Gastroesophageal sphincter (tissue), 4 donors: Measurements from ENCODE around the gene ANP32B. TPM values are rescaled to one million over a fixed set of nuclear protein-coding genes. Genes with fewer than 3 reads are reported as not detected.
"Not testable (repeated sequence)": the region's sequence is repeated elsewhere in the genome, so short reads cannot be mapped to it uniquely, and the experiment has no call there.

ENCODE experiments used
- ATAC-seq: fragments of 150-250 bp; one replicate; pipeline ENCODE4 v1.9.1; 2016; ENCODE audit warnings: mild to moderate bottlenecking, moderate library complexity
- H3K27ac ChIP-seq, 4 donors: fragments of 200-600 bp; sonication (generic) in 3 of 4; 1 replicate in 3 of 4; 2 replicates in 1 of 4; pipeline ENCODE4 v1.5.1; 2016 to 2019
- H3K27me3 ChIP-seq: fragments of 200-600 bp; sonication (generic); one replicate; pipeline ENCODE4 v1.5.1; 2019
- H3K36me3 ChIP-seq, 2 donors: fragments of 200-600 bp; sonication (generic); one replicate each; pipeline ENCODE4 v1.5.1; 2019; ENCODE audit warnings: control low read depth in 1 of 2
- H3K4me1 ChIP-seq, 3 donors: fragments of 200-600 bp; sonication (generic); 1 replicate in 2 of 3; 2 replicates in 1 of 3; pipeline ENCODE4 v1.5.1; 2016 to 2019; ENCODE audit warnings: control low read depth in 2 of 3
- H3K4me3 ChIP-seq, 2 donors: fragments of 200-600 bp; sonication (generic); one replicate each; pipeline ENCODE4 v1.5.1; 2019; ENCODE audit warnings: mild to moderate bottlenecking in 1 of 2, moderate library complexity in 1 of 2
- H3K9me3 ChIP-seq, 3 donors: fragments of 200-600 bp; sonication (generic); one replicate each; pipeline ENCODE4 v1.5.1; 2017 to 2019; ENCODE audit warnings: control low read depth in 2 of 3
- EP300 ChIP-seq: sonication (generic); formaldehyde crosslinking; IDR thresholded peaks from one replicate; pipeline ENCODE4 v1.6.1; 2017; ENCODE audit warnings: antibody characterized with exemption, mild to moderate bottlenecking
- POLR2A ChIP-seq, 2 donors: fragments of 450-650 bp; IDR thresholded peaks; one replicate each; pipeline ENCODE4 v1.6.1; 2017; ENCODE audit warnings: antibody characterized with exemption in 2 of 2, mild to moderate bottlenecking in 2 of 2, moderate library complexity in 1 of 2
- POLR2AphosphoS5 ChIP-seq: sonication (generic); formaldehyde crosslinking; IDR thresholded peaks from one replicate; pipeline ENCODE4 v1.6.1; 2017; ENCODE audit warnings: antibody characterized with exemption
- WGBS, 2 donors: methylation state at CpG; one replicate each; pipeline ENCODE4 v1.1.5; 2018; ENCODE audit warnings: low coverage in 1 of 2; 5-methylcytosine and 5-hydroxymethylcytosine counted together
- total RNA-seq, 4 donors: library from RNA; depleted of rRNA; stranded (reverse); fragments of >200 nt; gene quantifications; one replicate each; pipeline ENCODE4 v1.1.0, GENCODE V29; 2016
- TF ChIP-seq, protein P1 (sequence below), 4 experiments: fragments of 200-600 bp in 2 of 4; fragments of 450-650 bp in 2 of 4; sonication (generic) in 1 of 4; IDR thresholded peaks; one replicate each; pipeline ENCODE4 v1.5.1; 2017 to 2019; ENCODE audit warnings: antibody characterized with exemption in 4 of 4, mild to moderate bottlenecking in 2 of 4, moderate library complexity in 2 of 4

The ANP32B gene
- total RNA-seq, 4 donors from 2014 or later, result 33.0 to 41.0 (median 36.1) TPM

DNA sequence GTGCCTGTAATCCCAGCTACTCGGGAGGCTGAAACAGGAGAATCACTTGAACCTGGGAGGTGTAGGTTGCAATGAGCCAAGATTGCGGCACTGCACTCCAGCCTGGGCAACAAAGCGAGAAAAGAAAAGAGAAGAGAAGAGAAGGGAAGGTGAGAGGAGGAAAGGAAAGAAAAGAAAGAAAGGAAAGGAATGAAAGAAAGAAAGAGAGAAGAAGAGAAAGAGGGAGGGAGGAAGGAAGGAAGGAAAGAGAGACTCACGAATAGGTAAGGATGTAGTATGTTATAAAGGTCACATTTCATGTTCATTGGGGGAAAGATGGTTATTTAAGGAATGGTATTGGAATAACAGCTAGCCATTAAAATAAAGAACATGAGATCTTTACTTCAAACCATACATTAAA is 10.4 kb upstream of the ANP32B start:
- WGBS, 2 donors, result 86 to 90% methylated on average over 4 of the region's 4 CpGs
- ATAC-seq, result no peak
- H3K4me1 ChIP-seq, result no peaks in the 10 kb centered on the region
- no peak overlapping the region for H3K27ac ChIP-seq
- H3K9me3 ChIP-seq, result no peaks in the 10 kb centered on the region
- H3K4me3 ChIP-seq, result no peak overlapping the region
- H3K27me3 ChIP-seq, result peaks cover 29% of the 10 kb centered on the region
- TF ChIP-seq POLR2AphosphoS5, result no peak
- TF ChIP-seq, protein P1, sequence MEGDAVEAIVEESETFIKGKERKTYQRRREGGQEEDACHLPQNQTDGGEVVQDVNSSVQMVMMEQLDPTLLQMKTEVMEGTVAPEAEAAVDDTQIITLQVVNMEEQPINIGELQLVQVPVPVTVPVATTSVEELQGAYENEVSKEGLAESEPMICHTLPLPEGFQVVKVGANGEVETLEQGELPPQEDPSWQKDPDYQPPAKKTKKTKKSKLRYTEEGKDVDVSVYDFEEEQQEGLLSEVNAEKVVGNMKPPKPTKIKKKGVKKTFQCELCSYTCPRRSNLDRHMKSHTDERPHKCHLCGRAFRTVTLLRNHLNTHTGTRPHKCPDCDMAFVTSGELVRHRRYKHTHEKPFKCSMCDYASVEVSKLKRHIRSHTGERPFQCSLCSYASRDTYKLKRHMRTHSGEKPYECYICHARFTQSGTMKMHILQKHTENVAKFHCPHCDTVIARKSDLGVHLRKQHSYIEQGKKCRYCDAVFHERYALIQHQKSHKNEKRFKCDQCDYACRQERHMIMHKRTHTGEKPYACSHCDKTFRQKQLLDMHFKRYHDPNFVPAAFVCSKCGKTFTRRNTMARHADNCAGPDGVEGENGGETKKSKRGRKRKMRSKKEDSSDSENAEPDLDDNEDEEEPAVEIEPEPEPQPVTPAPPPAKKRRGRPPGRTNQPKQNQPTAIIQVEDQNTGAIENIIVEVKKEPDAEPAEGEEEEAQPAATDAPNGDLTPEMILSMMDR (IDR thresholded peaks at IDR 0.05), result no peak
- TF ChIP-seq POLR2A (IDR thresholded peaks at IDR 0.05), result no peak
- TF ChIP-seq EP300, result no peak
- H3K36me3 ChIP-seq, result no peaks in the 10 kb centered on the region

DNA sequence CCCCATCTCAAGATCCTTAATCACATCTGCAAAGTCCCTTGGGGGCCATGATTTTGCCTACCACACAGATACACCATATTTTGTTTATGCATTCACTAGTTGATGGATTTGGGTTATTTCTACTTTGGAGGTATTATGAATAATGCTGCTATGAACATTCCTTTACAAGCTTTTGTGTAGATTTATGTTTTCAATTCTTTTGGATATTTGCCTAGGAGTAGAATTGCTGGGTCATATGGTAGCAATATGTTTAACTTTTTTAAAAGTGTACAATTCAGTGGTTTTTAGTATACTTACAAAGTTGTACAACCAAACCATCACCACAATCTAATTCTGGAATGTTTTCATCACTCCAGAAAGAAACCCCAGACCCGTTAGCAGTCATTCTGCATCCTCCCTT is 7.8 kb upstream of the ANP32B start:
- no peak overlapping the region for H3K4me3 ChIP-seq
- no peaks in the 10 kb centered on the region for H3K9me3 ChIP-seq
- H3K36me3 ChIP-seq, result no peaks in the 10 kb centered on the region
- no peak for TF ChIP-seq POLR2AphosphoS5
- TF ChIP-seq, protein P1 (IDR thresholded peaks at IDR 0.05), result no peak
- TF ChIP-seq EP300, result no peak
- TF ChIP-seq POLR2A (IDR thresholded peaks at IDR 0.05), result no peak
- 27 to 67% methylated on average over 1 of the region's 1 CpG for WGBS, 2 donors
- peaks cover 0 to 9% (median 0%) of the 10 kb centered on the region in 3 donors for H3K4me1 ChIP-seq
- H3K27ac ChIP-seq, result no peak overlapping the region
- peaks cover 17% of the 10 kb centered on the region for H3K27me3 ChIP-seq
- ATAC-seq, result no peak

DNA sequence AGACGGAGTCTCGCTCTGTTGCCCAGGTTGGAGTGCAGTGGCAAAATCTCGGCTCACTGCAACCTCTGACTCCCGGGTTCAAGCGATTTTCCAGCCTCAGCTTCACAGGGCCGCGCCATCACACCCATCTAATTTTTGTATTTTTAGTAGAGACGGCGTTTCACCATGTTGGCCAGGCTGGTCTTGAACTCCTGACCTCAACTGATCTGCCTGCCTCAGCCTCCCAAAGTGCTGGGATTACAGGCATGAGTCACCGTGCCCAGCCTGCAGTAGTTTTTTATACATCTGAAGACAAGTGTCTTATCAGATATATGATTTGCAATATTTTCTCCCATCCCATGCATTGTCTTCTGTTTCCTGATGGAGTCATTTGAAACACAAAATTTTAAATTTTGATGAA is 6.5 kb upstream of the ANP32B start:
- H3K27ac ChIP-seq, H3K4me3 ChIP-seq, ATAC-seq, H3K9me3 ChIP-seq, H3K27me3 ChIP-seq, H3K36me3 ChIP-seq: not testable (repeated sequence)
- peaks cover 0 to 22% (median 0%) of the 10 kb centered on the region in 3 donors for H3K4me1 ChIP-seq
- 89 to 99% methylated on average over 9 to 10 of the region's 10 CpGs for WGBS, 2 donors

DNA sequence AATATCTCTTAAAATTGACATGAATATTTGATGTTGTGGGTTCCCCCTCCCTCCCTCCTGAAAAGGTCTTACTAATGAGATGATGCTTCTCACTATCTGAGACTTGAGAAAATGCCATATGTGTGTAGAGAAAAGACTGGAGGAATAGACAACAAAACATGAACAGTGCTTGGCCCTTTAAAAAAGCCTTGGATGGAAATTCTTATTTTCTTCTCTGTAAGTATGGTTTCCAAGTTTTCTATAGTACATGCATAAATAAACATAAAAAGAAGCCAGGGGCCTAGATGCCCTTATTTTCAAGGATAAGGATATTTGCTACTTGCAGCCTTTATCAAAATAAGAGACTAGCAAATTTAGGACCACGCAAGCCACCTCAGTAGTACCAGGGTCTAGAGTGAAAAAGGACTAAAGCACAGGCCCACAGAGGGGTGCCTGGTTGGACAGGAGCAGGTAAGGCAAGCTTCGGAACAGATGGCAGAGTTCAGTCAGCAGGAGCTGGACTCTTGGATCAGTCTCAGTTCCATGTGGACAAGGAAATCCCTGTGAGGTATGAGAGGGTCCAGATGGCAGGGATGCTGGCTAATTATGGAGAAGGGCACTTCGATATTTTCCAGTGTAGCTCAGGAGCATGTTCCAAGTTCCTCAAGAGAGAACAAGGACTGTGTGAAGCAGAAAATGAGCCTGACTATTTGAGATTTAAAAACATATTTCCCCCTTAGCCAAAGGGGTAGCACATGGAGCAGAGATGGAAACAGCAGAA is 4.6 kb upstream of the ANP32B start:
- no peak for ATAC-seq
- Histone ChIP-seq H3K27ac (no peak overlapping the region), H3K36me3 (no peaks in the 10 kb centered on the region), H3K4me1 (peaks cover 0 to 33% (median 0%) of the 10 kb centered on the region in 3 donors), H3K4me3 (no peak overlapping the region), H3K27me3 (no peaks in the 10 kb centered on the region), H3K9me3 (no peaks in the 10 kb centered on the region)
- WGBS, 2 donors, result 85 to 92% methylated on average over 2 of the region's 3 CpGs
- TF ChIP-seq POLR2A (IDR thresholded peaks at IDR 0.05) (no peak), POLR2AphosphoS5 (no peak), EP300 (no peak)
- TF ChIP-seq, protein P1 (IDR thresholded peaks at IDR 0.05), result no peak

DNA sequence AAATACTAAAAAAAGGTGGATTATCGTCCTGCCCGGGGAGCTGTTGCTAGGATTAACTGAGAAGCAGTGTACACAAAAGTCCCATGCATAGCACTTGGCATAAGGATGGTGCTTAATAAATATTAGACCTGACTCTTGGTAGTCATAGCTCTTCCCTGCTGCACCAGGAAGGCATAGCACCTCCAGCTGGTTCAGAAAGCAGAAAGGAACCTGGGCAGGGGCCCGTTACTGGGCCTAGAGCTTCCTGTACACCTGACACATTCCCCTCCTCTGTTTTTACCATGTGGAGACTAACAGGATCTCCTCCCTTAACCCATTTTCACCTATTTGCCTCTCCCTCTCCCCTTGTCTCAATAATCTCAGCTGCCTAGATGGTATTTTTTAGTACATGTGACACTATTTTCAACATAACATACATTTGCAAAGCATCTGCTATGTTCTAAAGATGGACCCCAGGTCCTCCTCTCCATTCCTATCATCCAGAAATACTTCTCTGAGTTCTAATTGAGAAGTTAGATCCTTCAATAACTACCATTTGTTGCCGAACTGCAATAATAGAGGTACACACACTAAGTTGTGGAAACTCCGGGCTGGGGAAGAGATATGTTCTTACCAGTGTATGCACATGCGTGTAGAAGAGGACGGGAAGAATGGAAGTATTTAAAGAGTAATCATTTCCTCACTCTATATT is 3.2 kb upstream of the ANP32B start:
- Histone ChIP-seq H3K27ac (peak overlapping the region in 3 of 4 donors; percentile 70 to 98 (median 96)), H3K36me3 (no peaks in the 10 kb centered on the region), H3K4me3 (no peak overlapping the region), H3K4me1 (peaks cover 0 to 35% (median 0%) of the 10 kb centered on the region in 3 donors), H3K9me3 (no peaks in the 10 kb centered on the region), H3K27me3 (no peaks in the 10 kb centered on the region)
- TF ChIP-seq EP300, result no peak
- TF ChIP-seq, protein P1 (IDR thresholded peaks at IDR 0.05), result no peak
- TF ChIP-seq POLR2AphosphoS5, result no peak
- no peak for TF ChIP-seq POLR2A (IDR thresholded peaks at IDR 0.05)
- 67 to 83% methylated on average over 5 to 7 of the region's 7 CpGs for WGBS, 2 donors
- ATAC-seq, result no peak
